ENCODE data around the gene MZB1. TPM values are rescaled to one million over a fixed set of nuclear protein-coding genes. Genes with fewer than 3 reads are reported as not detected.

The MZB1 gene
- total RNA-seq, 1 donor, result 0.18 TPM

DNA sequence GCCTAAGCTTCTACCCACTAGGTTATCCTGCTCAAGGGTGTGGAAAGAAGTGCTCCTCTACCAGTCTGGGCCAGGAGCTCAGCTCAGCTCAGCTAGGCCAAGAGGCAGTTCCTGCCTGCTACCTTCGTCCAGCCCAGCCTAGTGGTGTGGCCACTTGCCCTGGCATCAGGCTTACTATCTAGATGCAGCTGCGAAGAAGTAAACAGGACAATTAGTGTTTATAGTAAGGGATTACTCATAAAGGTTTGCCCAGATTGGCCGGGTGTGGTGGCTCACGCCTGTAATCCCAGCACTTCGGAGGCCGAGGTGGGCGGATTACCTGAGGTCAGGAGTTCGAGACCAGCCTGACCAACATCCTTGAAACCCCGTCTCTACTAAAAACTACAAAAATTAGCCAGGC lies 26.9 kb upstream of the MZB1 start:
- TF ChIP-seq, protein P1, sequence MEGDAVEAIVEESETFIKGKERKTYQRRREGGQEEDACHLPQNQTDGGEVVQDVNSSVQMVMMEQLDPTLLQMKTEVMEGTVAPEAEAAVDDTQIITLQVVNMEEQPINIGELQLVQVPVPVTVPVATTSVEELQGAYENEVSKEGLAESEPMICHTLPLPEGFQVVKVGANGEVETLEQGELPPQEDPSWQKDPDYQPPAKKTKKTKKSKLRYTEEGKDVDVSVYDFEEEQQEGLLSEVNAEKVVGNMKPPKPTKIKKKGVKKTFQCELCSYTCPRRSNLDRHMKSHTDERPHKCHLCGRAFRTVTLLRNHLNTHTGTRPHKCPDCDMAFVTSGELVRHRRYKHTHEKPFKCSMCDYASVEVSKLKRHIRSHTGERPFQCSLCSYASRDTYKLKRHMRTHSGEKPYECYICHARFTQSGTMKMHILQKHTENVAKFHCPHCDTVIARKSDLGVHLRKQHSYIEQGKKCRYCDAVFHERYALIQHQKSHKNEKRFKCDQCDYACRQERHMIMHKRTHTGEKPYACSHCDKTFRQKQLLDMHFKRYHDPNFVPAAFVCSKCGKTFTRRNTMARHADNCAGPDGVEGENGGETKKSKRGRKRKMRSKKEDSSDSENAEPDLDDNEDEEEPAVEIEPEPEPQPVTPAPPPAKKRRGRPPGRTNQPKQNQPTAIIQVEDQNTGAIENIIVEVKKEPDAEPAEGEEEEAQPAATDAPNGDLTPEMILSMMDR (IDR thresholded peaks at IDR 0.05; ENCODE audit: insufficient read depth, low read length), result no peak
- no peak for DNase-seq (ENCODE audit: low read depth)
- no peak overlapping the region for H3K4me3 ChIP-seq (ENCODE audit: low read depth, low read length)

DNA sequence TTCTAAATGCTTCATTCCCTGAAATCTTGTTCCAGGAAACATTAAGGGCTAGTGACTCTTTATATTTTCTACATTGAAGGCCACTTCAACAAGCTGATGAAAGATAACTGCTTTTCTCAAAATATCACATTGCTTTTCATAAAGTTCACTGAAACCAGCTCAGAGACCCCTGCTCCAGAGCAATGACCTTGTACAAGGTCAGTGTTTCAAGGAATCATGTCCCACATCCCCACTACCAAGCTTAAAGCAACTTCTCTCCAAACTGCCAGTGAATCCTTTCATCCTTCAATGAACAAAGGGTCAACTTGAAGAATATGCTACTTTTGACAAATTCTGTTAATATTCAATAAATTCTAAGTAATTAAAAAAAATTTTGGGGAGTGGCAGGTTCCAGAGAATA lies 26.2 kb upstream of the MZB1 start:
- TF ChIP-seq, protein P1 (IDR thresholded peaks at IDR 0.05; ENCODE audit: insufficient read depth, low read length), result no peak
- DNase-seq (ENCODE audit: low read depth), result no peak
- H3K4me3 ChIP-seq (ENCODE audit: low read depth, low read length), result no peak overlapping the region

DNA sequence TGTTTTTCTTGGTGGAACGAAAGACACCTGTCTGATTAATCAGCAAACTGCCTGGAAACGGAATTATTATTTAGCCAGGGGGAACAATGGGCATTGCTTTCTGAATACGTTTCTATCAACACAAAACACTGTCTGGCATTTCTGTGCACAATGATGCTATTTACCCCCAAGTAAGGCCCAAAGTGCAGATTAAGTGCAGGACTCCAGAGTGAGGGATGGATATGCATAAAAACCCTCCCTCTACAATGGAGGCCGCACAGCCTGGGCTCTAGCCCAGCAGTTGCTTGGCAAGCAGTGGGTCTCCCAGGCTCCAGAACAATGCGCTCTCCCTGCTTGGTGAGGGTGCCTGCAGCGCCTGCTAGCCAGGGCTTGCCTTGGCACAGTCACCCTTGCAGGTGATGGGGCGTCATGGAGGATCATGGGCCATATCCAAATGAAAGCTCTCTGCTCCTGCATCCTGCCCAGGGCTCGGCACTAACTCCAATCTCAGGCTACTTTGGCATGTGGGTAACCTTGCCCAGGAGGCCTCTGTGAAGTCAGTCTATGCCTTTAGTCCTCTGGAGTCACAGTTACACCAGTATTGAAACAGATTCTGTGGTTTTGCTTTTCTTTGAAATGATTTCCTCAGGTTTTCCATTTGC lies 25.6 kb upstream of the MZB1 start:
- TF ChIP-seq, protein P1 (IDR thresholded peaks at IDR 0.05; ENCODE audit: insufficient read depth, low read length), result no peak
- H3K4me3 ChIP-seq (ENCODE audit: low read depth, low read length), result no peak overlapping the region
- DNase-seq (ENCODE audit: low read depth), result peak; percentile 30

DNA sequence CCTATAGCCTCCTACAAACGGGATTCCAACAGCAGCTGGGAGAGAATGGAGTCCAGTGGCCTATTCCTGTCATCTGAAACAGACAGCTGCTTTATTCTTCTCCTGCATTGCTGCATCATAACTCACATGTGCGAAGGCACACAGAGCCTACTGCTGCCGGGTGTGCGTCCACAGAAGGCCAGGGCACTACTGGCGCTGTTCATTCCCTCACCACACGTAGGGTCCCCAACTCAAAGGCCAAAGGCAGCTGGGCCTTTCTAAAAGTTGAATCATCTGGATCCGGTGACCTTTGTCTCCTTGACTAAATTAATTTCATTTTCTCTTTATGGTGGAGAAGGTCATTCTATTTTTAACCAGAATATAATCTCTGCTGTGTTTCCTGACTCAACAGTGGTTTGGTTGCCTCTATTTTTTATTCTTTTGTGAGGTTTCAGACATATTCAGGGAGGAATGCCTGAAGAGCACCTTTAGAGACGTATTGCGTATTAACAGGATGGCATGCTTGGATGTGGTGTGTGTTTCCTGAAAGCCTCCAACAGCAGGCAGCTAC lies 24.9 kb upstream of the MZB1 start:
- H3K4me3 ChIP-seq (ENCODE audit: low read depth, low read length), result no peak overlapping the region
- DNase-seq (ENCODE audit: low read depth), result no peak
- TF ChIP-seq, protein P1 (IDR thresholded peaks at IDR 0.05; ENCODE audit: insufficient read depth, low read length), result no peak

DNA sequence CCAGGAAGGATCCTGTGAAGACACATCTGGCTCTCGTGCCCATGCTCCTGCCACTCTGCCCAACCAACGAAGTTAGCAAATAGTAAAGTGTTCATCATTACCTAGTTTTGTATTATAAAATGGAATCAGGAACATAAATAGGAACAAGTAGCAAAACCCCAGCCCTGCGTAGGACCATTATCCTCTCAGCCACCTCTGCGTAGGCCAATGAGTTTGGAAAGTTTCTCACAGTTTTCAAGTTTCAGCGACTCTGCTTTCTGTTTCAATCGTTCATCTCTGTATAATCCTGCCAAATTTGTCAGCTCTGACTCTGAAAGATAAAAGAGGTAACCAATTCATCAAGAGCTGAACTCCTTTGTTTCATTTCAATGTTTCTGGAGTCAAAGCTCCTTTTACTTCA lies 24.2 kb upstream of the MZB1 start:
- no peak overlapping the region for H3K4me3 ChIP-seq (ENCODE audit: low read depth, low read length)
- DNase-seq (ENCODE audit: low read depth), result no peak
- TF ChIP-seq, protein P1 (IDR thresholded peaks at IDR 0.05; ENCODE audit: insufficient read depth, low read length), result no peak

DNA sequence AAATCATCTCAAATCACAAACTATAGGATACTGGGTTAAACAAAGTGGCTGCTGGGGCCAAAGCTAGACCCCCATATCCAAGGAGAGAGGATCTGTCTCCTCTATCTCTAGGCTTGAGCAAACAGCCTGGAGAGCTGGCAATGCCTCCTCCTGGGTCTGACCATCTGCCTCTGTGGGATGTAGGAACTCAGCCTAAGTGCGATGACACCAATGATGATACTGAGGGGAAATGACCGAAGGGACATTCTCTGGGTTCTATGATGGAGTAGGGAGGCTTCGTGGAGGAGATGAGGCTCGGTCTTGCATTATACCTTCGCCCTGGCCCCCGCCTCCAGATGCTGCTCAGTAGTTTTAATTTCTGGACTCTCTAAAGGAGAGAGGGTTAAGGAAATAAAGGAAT lies 23.4 kb upstream of the MZB1 start:
- DNase-seq (ENCODE audit: low read depth), result no peak
- TF ChIP-seq, protein P1 (IDR thresholded peaks at IDR 0.05; ENCODE audit: insufficient read depth, low read length), result no peak

More for the DNA sequence above, 23.4 kb upstream of the MZB1 start:
- H3K4me3 ChIP-seq (ENCODE audit: low read depth, low read length), result no peak overlapping the region
